Naive thymus-derived CD8-positive, alpha-beta T cell (primary cell): ENCODE data around the gene BPIFA1. TPM values are rescaled to one million over a fixed set of nuclear protein-coding genes. Genes with fewer than 3 reads are reported as not detected.

Source experiments
- ATAC-seq, 2 donors: fragments of 150-1000 bp; cut with Tn5 transposase in 1 of 2; sonication (Bioruptor Pico), chemical (Tn5 transposase) in 1 of 2; 1 replicate in 1 of 2; 2 replicates in 1 of 2; pipeline ENCODE4 v1.10.0; 2021; ENCODE audit warnings: mild to moderate bottlenecking in 2 of 2, moderate library complexity in 2 of 2
- POLR2A ChIA-PET: fragments of 350-600 bp; sonication (Branson Sonifier 250); formaldehyde crosslinking; loops from one replicate; lab custom pipeline; 2021; ENCODE audit warnings: antibody characterized with exemption; lab: Charles Lee
- DNase-seq, 10 donors: peaks; one replicate each; pipeline versions ENCODE4 v3.0.0 to v3.0.0-alpha.2; 2020 to 2022
- H3K27ac Mint-ChIP-seq, 10 donors: one replicate each; pipeline ENCODE4 v1.8.0; 2020 to 2022; ENCODE audit warnings: mild to moderate bottlenecking in 10 of 10, mixed read lengths in 10 of 10, moderate library complexity in 4 of 10, inconsistent platforms in 1 of 10
- H3K27me3 Mint-ChIP-seq, 5 donors: one replicate each; pipeline ENCODE4 v1.8.0; 2021 to 2022; ENCODE audit warnings: mixed read lengths in 5 of 5
- H3K36me3 Mint-ChIP-seq, 3 donors: one replicate each; pipeline ENCODE4 v1.8.0; 2020 to 2022; ENCODE audit warnings: mixed read lengths in 3 of 3, mild to moderate bottlenecking in 2 of 3, inconsistent platforms in 1 of 3
- H3K4me1 Mint-ChIP-seq, 4 donors: one replicate each; pipeline ENCODE4 v1.8.0; 2021 to 2022; ENCODE audit warnings: mixed read lengths in 4 of 4
- H3K4me3 Mint-ChIP-seq, 10 donors: one replicate each; pipeline ENCODE4 v1.8.0; 2020 to 2022; ENCODE audit warnings: mild to moderate bottlenecking in 10 of 10, mixed read lengths in 10 of 10, moderate library complexity in 6 of 10, inconsistent platforms in 1 of 10
- H3K9me3 Mint-ChIP-seq, 9 donors: one replicate each; pipeline ENCODE4 v1.8.0; 2020 to 2022; ENCODE audit warnings: mixed read lengths in 9 of 9, mild to moderate bottlenecking in 3 of 9, inconsistent platforms in 1 of 9, moderate library complexity in 1 of 9
- polyA plus RNA-seq, 3 donors: library from polyadenylated mRNA; unstranded; fragments of 300-500 nt; fragmentation: Illumina TruSeq; gene quantifications; one replicate each; pipeline ENCODE4 v1.2.3, GENCODE V29; 2021
- total RNA-seq, 8 experiments: library from RNA in 2 of 8; stranded (reverse) in 2 of 8; gene quantifications; one replicate each; pipeline ENCODE4 v1.2.3 and lab custom pipeline; 2021 to 2026

Gene BPIFA1
- total and polyA plus RNA-seq, 5 experiments from 2014 or later = not detected

GRCh38 chr20:33246077-33246476, 10.3 kb downstream of the BPIFA1 start:
- POLR2A ChIA-PET = no interaction called here
- Mint-ChIP-seq H3K9me3 (no peaks in the 10 kb centered on the region), H3K27ac (no peak overlapping the region), H3K27me3 (peaks cover 0 to 6% (median 3%) of the 10 kb centered on the region in 5 donors), H3K4me3 (no peak overlapping the region), H3K4me1 (peaks cover 0 to 2% (median 0%) of the 10 kb centered on the region in 4 donors), H3K36me3 (no peaks in the 10 kb centered on the region)
- ATAC-seq (no peak), DNase-seq (no peak)

- Mint-ChIP-seq H3K4me1 (no peaks in the 10 kb centered on the region), H3K27me3 (peaks cover 0 to 7% (median 5%) of the 10 kb centered on the region in 5 donors), H3K4me3 (no peak overlapping the region), H3K36me3 (peaks cover 0 to 4% (median 0%) of the 10 kb centered on the region in 3 donors), H3K9me3 (peaks cover 0 to 6% (median 0%) of the 10 kb centered on the region in 9 donors), H3K27ac (no peak overlapping the region)
- ATAC-seq = no peak
- POLR2A ChIA-PET = no interaction called here
- no peak for DNase-seq
Measured at GRCh38 chr20:33249456-33249855, 13.7 kb downstream of the BPIFA1 start.

GRCh38 chr20:33250666-33251065, 14.9 kb downstream of the BPIFA1 start:
- POLR2A ChIA-PET = no interaction called here
- DNase-seq = no peak

GRCh38 chr20:33251496-33251895, 15.7 kb downstream of the BPIFA1 start:
- no peak overlapping the region for H3K4me3 Mint-ChIP-seq
- peaks cover 0 to 4% (median 0%) of the 10 kb centered on the region in 4 donors for H3K4me1 Mint-ChIP-seq
- H3K27me3 Mint-ChIP-seq = peaks cover 0 to 11% (median 6%) of the 10 kb centered on the region in 5 donors
- H3K27ac Mint-ChIP-seq = no peak overlapping the region
- peaks cover 0 to 10% (median 0%) of the 10 kb centered on the region in 9 donors for H3K9me3 Mint-ChIP-seq
- peaks cover 0 to 6% (median 2%) of the 10 kb centered on the region in 3 donors for H3K36me3 Mint-ChIP-seq
- ATAC-seq (no peak), DNase-seq (no peak)
- POLR2A ChIA-PET = no interaction called here

More at GRCh38 chr20:33250666-33251065, 14.9 kb downstream of the BPIFA1 start:
- H3K36me3 Mint-ChIP-seq = peaks cover 0 to 6% (median 2%) of the 10 kb centered on the region in 3 donors
- no peak overlapping the region for H3K4me3 Mint-ChIP-seq
- H3K27ac Mint-ChIP-seq = no peak overlapping the region
- H3K27me3 Mint-ChIP-seq = peaks cover 0 to 11% (median 6%) of the 10 kb centered on the region in 5 donors
- H3K9me3 Mint-ChIP-seq = peaks cover 0 to 10% (median 0%) of the 10 kb centered on the region in 9 donors
- no peak for ATAC-seq
- H3K4me1 Mint-ChIP-seq = peaks cover 0 to 4% (median 0%) of the 10 kb centered on the region in 4 donors

- ATAC-seq (no peak), DNase-seq (no peak)
- Mint-ChIP-seq H3K36me3 (peaks cover 0 to 6% (median 2%) of the 10 kb centered on the region in 3 donors), H3K27ac (no peak overlapping the region), H3K4me1 (peaks cover 0 to 4% (median 0%) of the 10 kb centered on the region in 4 donors), H3K4me3 (no peak overlapping the region), H3K9me3 (peaks cover 0 to 10% (median 0%) of the 10 kb centered on the region in 9 donors), H3K27me3 (peaks cover 0 to 13% (median 6%) of the 10 kb centered on the region in 5 donors)
- POLR2A ChIA-PET = no interaction called here
Measured at GRCh38 chr20:33252460-33252859, 16.7 kb downstream of the BPIFA1 start.

- DNase-seq (no peak), ATAC-seq (no peak)
- Mint-ChIP-seq H3K9me3 (peaks cover 0 to 10% (median 0%) of the 10 kb centered on the region in 9 donors), H3K27me3 (peaks cover 5 to 18% (median 7%) of the 10 kb centered on the region in 5 donors), H3K36me3 (peaks cover 0 to 6% (median 2%) of the 10 kb centered on the region in 3 donors), H3K4me1 (peaks cover 0 to 4% (median 0%) of the 10 kb centered on the region in 4 donors), H3K27ac (no peak overlapping the region), H3K4me3 (no peak overlapping the region)
- POLR2A ChIA-PET = no interaction called here
Measured at GRCh38 chr20:33255005-33255404, 19.2 kb downstream of the BPIFA1 start.

GRCh38 chr20:33257237-33257636, 21.4 kb downstream of the BPIFA1 start:
- peaks cover 14 to 29% (median 24%) of the 10 kb centered on the region in 5 donors for H3K27me3 Mint-ChIP-seq
- POLR2A ChIA-PET = no interaction called here
- no peak overlapping the region for H3K4me3 Mint-ChIP-seq
- ATAC-seq = no peak
- no peak for DNase-seq
- peaks cover 0 to 10% (median 0%) of the 10 kb centered on the region in 9 donors for H3K9me3 Mint-ChIP-seq
- no peak overlapping the region for H3K27ac Mint-ChIP-seq
- H3K36me3 Mint-ChIP-seq = peaks cover 0 to 6% (median 2%) of the 10 kb centered on the region in 3 donors
- peaks cover 0 to 8% (median 5%) of the 10 kb centered on the region in 4 donors for H3K4me1 Mint-ChIP-seq

GRCh38 chr20:33259371-33259770, 23.6 kb downstream of the BPIFA1 start:
- peaks cover 0 to 5% (median 0%) of the 10 kb centered on the region in 9 donors for H3K9me3 Mint-ChIP-seq
- peaks cover 12 to 39% (median 30%) of the 10 kb centered on the region in 5 donors for H3K27me3 Mint-ChIP-seq
- H3K4me1 Mint-ChIP-seq = peaks cover 0 to 11% (median 6%) of the 10 kb centered on the region in 4 donors
- no peak overlapping the region for H3K4me3 Mint-ChIP-seq
- ATAC-seq = no peak
- no peak overlapping the region for H3K27ac Mint-ChIP-seq
- POLR2A ChIA-PET = no interaction called here
- peaks cover 0 to 3% (median 2%) of the 10 kb centered on the region in 3 donors for H3K36me3 Mint-ChIP-seq
- DNase-seq = no peak

GRCh38 chr20:33261465-33261864, 25.7 kb downstream of the BPIFA1 start:
- Mint-ChIP-seq H3K4me1 (peaks cover 0 to 7% (median 6%) of the 10 kb centered on the region in 4 donors), H3K27me3 (peaks cover 11 to 48% (median 29%) of the 10 kb centered on the region in 5 donors), H3K4me3 (no peak overlapping the region), H3K27ac (no peak overlapping the region), H3K9me3 (no peaks in the 10 kb centered on the region), H3K36me3 (no peaks in the 10 kb centered on the region)
- no peak for DNase-seq
- no peak for ATAC-seq
- POLR2A ChIA-PET = no interaction called here

- H3K36me3 Mint-ChIP-seq = no peaks in the 10 kb centered on the region
- ATAC-seq (no peak), DNase-seq (no peak)
- H3K27ac Mint-ChIP-seq = no peak overlapping the region
- POLR2A ChIA-PET = no interaction called here
- peaks cover 0 to 7% (median 6%) of the 10 kb centered on the region in 4 donors for H3K4me1 Mint-ChIP-seq
- H3K4me3 Mint-ChIP-seq = no peak overlapping the region
- H3K27me3 Mint-ChIP-seq = peaks cover 11 to 52% (median 34%) of the 10 kb centered on the region in 5 donors
- no peaks in the 10 kb centered on the region for H3K9me3 Mint-ChIP-seq
Measured at GRCh38 chr20:33262658-33263065, 26.9 kb downstream of the BPIFA1 start.

GRCh38 chr20:33263784-33264183, 28.0 kb downstream of the BPIFA1 start:
- POLR2A ChIA-PET = no interaction called here
- Mint-ChIP-seq H3K9me3 (peaks cover 0 to 3% (median 0%) of the 10 kb centered on the region in 9 donors), H3K36me3 (no peaks in the 10 kb centered on the region), H3K27ac (peak overlapping the region in 1 of 10 donors; percentile 25), H3K27me3 (peaks cover 16 to 63% (median 39%) of the 10 kb centered on the region in 5 donors), H3K4me1 (peaks cover 0 to 7% (median 6%) of the 10 kb centered on the region in 4 donors), H3K4me3 (no peak overlapping the region)
- no peak for ATAC-seq
- no peak for DNase-seq

GRCh38 chr20:33267701-33268100, 31.9 kb downstream of the BPIFA1 start:
- H3K27me3 Mint-ChIP-seq = peaks cover 7 to 61% (median 22%) of the 10 kb centered on the region in 5 donors

GRCh38 chr20:33272155-33272873, 36.5 kb downstream of the BPIFA1 start:
- POLR2A ChIA-PET = no interaction called here
- Mint-ChIP-seq H3K36me3 (no peaks in the 10 kb centered on the region), H3K4me3 (no peak overlapping the region), H3K27ac (peak overlapping the region in 1 of 10 donors; percentile 5), H3K27me3 (peaks cover 6 to 45% (median 14%) of the 10 kb centered on the region in 5 donors), H3K9me3 (peaks cover 0 to 3% (median 0%) of the 10 kb centered on the region in 9 donors), H3K4me1 (no peaks in the 10 kb centered on the region)
- ATAC-seq (no peak), DNase-seq (no peak)

More at GRCh38 chr20:33267701-33268100, 31.9 kb downstream of the BPIFA1 start:
- no peaks in the 10 kb centered on the region for H3K36me3 Mint-ChIP-seq
- no peak overlapping the region for H3K4me3 Mint-ChIP-seq
- H3K9me3 Mint-ChIP-seq = peaks cover 0 to 3% (median 0%) of the 10 kb centered on the region in 9 donors
- no peak overlapping the region for H3K27ac Mint-ChIP-seq
- POLR2A ChIA-PET = no interaction called here
- H3K4me1 Mint-ChIP-seq = peaks cover 0 to under 1% (median under 1%) of the 10 kb centered on the region in 4 donors
- no peak for DNase-seq
- ATAC-seq = no peak
